ENCODE measurements around the gene DEFB108B.
A peak's percentile ranks its signal among the peaks of the same experiment; 100 is the strongest.
"Not testable (repeated sequence)": the region's sequence is repeated elsewhere in the genome, so short reads cannot be mapped to it uniquely, and the experiment has no call there.

DEFB108B gene

DNA sequence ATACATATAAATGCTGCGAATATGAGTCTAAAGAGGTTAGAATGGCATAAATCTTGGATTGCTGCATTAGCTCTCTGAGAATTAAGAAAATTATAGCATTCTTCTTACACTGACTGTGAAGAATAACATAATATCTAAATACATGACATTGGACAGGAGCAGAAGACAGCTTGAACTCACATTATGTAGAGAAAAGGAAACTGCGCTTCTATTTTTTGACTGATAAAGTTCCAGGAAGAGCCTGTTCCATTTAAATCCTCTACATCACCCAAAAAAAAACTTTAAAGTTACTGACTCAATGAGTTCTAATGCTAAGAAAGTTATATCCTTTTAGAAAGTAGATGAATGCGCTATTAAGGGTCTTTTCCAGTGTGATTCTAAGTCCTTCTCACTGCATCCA, 27.8 kb downstream of the DEFB108B start:
- not testable (repeated sequence) for H3K4me3 Mint-ChIP-seq; H3K27ac Mint-ChIP-seq; H3K36me3 Mint-ChIP-seq; ATAC-seq (replicated peaks); H3K4me1 Mint-ChIP-seq; H3K27me3 Mint-ChIP-seq; DNase-seq; H3K9me3 Mint-ChIP-seq

GRCh38 chr11:71863978-71864627, 31.1 kb downstream of the DEFB108B start:
- H3K36me3 Mint-ChIP-seq, H3K4me3 Mint-ChIP-seq, H3K27ac Mint-ChIP-seq, H3K9me3 Mint-ChIP-seq, H3K27me3 Mint-ChIP-seq, H3K4me1 Mint-ChIP-seq: not testable (repeated sequence)
- DNase-seq (peak; percentile 34), ATAC-seq (replicated peaks) (peak; percentile 89)

DNA sequence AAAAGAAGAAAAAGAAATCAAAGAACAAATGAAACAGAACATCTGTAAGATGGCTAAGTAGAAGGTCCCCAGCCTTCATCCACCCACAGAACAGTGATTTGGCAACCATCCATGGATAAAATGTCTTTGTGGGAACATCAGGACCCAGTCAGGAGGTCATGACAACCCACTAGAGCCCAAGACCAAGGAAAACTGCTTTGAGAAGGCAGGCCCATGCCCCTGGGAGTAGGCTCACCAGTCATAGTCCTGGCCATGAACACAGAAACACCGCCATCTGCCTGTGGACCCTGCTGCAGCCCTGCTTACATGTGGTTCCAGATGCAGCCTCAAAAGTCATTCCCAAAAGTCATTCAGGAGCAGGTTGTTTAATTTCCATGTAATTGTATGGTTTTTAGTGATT, 34.2 kb downstream of the DEFB108B start:
- H3K4me3 Mint-ChIP-seq; DNase-seq; H3K27me3 Mint-ChIP-seq; H3K27ac Mint-ChIP-seq; ATAC-seq (replicated peaks); H3K9me3 Mint-ChIP-seq: not testable (repeated sequence)
- H3K36me3 Mint-ChIP-seq, result peaks cover 0 to 13% of the 10 kb centered on the region in 2 donors
- H3K4me1 Mint-ChIP-seq, result peaks cover 18 to 29% of the 10 kb centered on the region in 2 donors

DNA sequence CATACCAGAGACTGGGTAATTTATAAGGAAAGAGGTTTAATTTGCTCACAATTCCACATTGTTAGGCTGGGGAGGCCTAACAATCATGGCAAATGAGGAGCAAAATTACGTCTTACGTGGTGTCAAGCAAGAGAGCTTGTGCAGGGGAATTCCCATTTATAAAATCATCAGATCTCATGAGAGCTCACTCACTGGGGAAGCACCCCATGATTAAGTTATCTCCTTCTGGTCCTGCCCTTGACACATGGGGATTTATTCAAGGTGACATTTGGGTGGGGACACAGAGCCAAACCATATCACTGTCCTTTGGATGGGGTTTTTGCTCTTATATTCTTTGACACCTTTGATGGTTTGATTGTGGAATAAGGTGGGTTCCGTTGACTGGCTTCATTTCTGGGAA, 36.9 kb downstream of the DEFB108B start:
- peaks cover 0 to 13% of the 10 kb centered on the region in 2 donors for H3K36me3 Mint-ChIP-seq
- DNase-seq, result peak; percentile 48

GRCh38 chr11:71870661-71871060, 37.7 kb downstream of the DEFB108B start:
- H3K27me3 Mint-ChIP-seq, H3K9me3 Mint-ChIP-seq, DNase-seq: not testable (repeated sequence)
- ATAC-seq (replicated peaks), result peak; percentile 69 to 72
- Mint-ChIP-seq H3K36me3 (peaks cover 4 to 17% of the 10 kb centered on the region in 2 donors), H3K4me1 (peaks cover 15 to 24% of the 10 kb centered on the region in 2 donors), H3K27ac (peak overlapping the region; percentile 95), H3K4me3 (peak overlapping the region; percentile 1 to 62)

More for the DNA sequence above, 36.9 kb downstream of the DEFB108B start:
- H3K27me3 Mint-ChIP-seq, H3K9me3 Mint-ChIP-seq: not testable (repeated sequence)
- Mint-ChIP-seq H3K4me1 (peaks cover 15 to 24% of the 10 kb centered on the region in 2 donors), H3K4me3 (peak overlapping the region; percentile 7 to 62), H3K27ac (peak overlapping the region; percentile 95)
- ATAC-seq (replicated peaks), result peak; percentile 95

DNA sequence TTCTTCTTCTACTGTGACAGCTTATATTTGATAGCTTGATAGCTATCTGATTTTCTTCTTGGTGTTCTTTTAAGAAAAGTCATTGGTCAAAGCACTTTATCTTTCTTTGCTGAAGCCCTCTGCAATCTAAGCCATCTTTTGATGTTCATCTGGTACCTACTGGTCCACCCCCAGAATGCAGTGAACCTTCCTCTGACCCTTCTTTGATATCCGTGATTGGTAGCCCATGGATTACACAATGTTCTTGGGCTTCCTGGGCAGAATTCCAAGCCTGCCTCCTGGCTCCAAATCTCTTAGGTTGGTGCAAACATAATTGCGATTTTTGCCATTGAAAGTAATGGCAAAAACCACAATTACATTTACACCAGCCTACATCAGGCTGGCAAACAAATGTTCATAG, 43.3 kb downstream of the DEFB108B start:
- not testable (repeated sequence) for DNase-seq; H3K4me1 Mint-ChIP-seq; H3K4me3 Mint-ChIP-seq; H3K27me3 Mint-ChIP-seq; ATAC-seq (replicated peaks); H3K27ac Mint-ChIP-seq; H3K9me3 Mint-ChIP-seq
- peaks cover 16 to 33% of the 10 kb centered on the region in 2 donors for H3K36me3 Mint-ChIP-seq

GRCh38 chr11:71878059-71878458, 45.1 kb downstream of the DEFB108B start, which contains the start of gene DEFB131B:
DEFB131B (plus strand) TSS chr11:71878453; CDS start chr11:71878453, 0 bp downstream.
- H3K9me3 Mint-ChIP-seq; DNase-seq; ATAC-seq (replicated peaks); H3K27ac Mint-ChIP-seq; H3K27me3 Mint-ChIP-seq; H3K4me3 Mint-ChIP-seq; H3K4me1 Mint-ChIP-seq: not testable (repeated sequence)
- peaks cover 16 to 33% of the 10 kb centered on the region in 2 donors for H3K36me3 Mint-ChIP-seq

DNA sequence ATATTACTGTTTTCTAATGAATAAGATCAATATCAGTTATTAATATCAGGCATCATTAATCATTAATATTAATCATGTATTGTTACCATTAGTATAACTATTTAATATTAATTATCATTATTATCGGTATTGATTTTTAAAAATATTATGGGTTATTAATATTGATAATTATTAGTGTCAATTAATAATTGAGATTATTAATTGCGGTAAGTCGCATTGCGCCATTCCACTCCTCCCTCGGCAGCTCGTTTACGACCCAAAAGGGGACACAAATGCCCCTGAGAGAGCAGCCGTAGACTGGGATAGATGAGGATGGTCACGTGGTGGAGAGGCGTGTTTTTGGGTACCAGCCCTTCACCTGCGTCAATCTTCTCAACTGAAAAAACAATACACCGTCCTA, 52.8 kb downstream of the DEFB108B start:
- H3K9me3 Mint-ChIP-seq; ATAC-seq (replicated peaks); H3K4me3 Mint-ChIP-seq; H3K27me3 Mint-ChIP-seq; DNase-seq; H3K27ac Mint-ChIP-seq: not testable (repeated sequence)
- H3K36me3 Mint-ChIP-seq, result peaks cover 9 to 27% of the 10 kb centered on the region in 2 donors
- H3K4me1 Mint-ChIP-seq, result peaks cover 6 to 11% of the 10 kb centered on the region in 2 donors
